ENCODE data around the gene FAM83D.

GRCh38 chr20:38890497-38890818 is 35.8 kb upstream of the FAM83D start:
- TF ChIP-seq CTCF (IDR thresholded peaks at IDR 0.05) (no peak), POLR2A (IDR thresholded peaks at IDR 0.05) (no peak), POLR2AphosphoS5 (IDR thresholded peaks at IDR 0.05) (no peak)

Measured in breast epithelium (tissue), 3 donors.